ENCODE data around the gene NDUFAF5.
A peak's percentile ranks its signal among the peaks of the same experiment; 100 is the strongest.

The NDUFAF5 gene

DNA sequence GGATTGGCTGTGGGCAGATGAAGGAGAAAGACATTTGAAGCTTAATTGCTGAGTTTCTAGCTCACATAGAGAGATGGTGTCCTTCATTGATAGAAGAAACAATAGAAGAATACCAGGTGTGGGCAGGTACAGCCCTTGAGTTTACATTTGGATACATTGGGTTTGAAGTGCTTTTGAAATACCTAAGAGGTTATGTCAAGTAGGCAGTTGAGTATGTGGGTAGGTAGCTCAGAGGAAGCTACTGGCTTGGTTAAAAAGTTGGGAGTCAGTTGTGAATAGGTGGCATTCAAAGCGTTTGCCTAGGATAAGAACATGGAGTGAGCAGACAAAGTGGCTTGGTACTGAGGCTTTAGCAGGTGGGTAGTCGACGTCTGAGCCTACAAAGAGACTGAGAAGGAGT lies 25.0 kb downstream of the NDUFAF5 start:
- Histone ChIP-seq H3K9ac (ENCODE audit: insufficient read length, low read depth) (no peak overlapping the region), H3K4me1 (ENCODE audit: insufficient read depth, insufficient read length) (no peaks in the 10 kb centered on the region), H3K27me3 (ENCODE audit: insufficient read depth, insufficient read length) (no peaks in the 10 kb centered on the region), H3K36me3 (ENCODE audit: insufficient read depth, insufficient read length, low read length) (peaks cover 74% of the 10 kb centered on the region), H3K4me3 (ENCODE audit: insufficient read length, low read depth) (no peak overlapping the region), H3K9me3 (ENCODE audit: insufficient read depth, low read length) (no peaks in the 10 kb centered on the region)
- no peak for DNase-seq (ENCODE audit: low read depth, low spot score)
- TF ChIP-seq SUZ12 (IDR thresholded peaks at IDR 0.05; ENCODE audit: extremely low read depth, insufficient read depth, insufficient read length) (no peak), ZNF274 (IDR thresholded peaks at IDR 0.05; ENCODE audit: low read depth, low read length) (no peak), YY1 (IDR thresholded peaks at IDR 0.05; ENCODE audit: insufficient read depth, insufficient read length) (no peak)

DNA sequence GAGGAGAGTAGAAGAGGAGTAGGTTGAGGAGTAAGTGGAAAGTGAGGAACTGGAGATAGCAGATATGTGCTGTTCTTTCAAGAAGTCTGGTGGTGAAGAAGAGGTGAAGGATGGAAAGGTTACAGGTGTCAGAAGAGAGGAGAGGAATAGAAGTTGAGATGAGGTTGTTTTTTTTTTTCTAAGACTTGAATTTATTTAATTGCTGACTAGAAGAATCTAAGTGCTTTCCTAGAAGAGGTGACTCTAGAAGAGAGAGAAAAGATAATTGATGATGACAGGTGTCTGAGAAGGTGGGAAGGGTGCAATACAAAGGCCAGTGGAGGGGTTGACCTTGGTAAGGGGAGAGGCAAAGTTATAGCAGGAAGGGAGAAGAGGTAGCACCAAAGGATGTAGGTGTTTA lies 25.6 kb downstream of the NDUFAF5 start:
- peaks cover 73% of the 10 kb centered on the region for H3K36me3 ChIP-seq (ENCODE audit: insufficient read depth, insufficient read length, low read length)
- no peak overlapping the region for H3K4me3 ChIP-seq (ENCODE audit: insufficient read length, low read depth)
- no peaks in the 10 kb centered on the region for H3K9me3 ChIP-seq (ENCODE audit: insufficient read depth, low read length)
- H3K4me1 ChIP-seq (ENCODE audit: insufficient read depth, insufficient read length), result no peaks in the 10 kb centered on the region
- no peak for TF ChIP-seq SUZ12 (IDR thresholded peaks at IDR 0.05; ENCODE audit: extremely low read depth, insufficient read depth, insufficient read length)
- no peak overlapping the region for H3K9ac ChIP-seq (ENCODE audit: insufficient read length, low read depth)
- no peak for DNase-seq (ENCODE audit: low read depth, low spot score)
- H3K27me3 ChIP-seq (ENCODE audit: insufficient read depth, insufficient read length), result no peaks in the 10 kb centered on the region

DNA sequence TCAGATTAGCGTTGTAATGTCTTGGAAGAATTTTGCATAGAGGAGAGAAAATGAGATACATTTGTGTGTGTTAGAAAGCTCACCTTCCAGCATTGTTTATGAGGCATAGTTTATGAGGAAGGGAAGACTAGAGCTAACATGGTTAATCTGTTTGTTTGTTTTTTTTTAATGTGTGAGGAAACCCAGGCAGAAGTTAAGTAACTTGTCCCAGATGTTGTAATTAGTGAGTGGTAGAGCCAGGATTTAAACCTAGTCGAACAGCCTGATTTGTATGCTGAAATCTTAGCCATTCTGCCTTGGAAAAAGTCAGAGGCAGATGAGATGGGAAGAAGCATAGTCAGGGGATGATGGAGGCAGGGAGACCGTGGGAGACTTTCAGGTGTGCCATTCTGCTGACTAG lies 29.1 kb downstream of the NDUFAF5 start:
- no peak for DNase-seq (ENCODE audit: low read depth, low spot score)
- Histone ChIP-seq H3K4me3 (ENCODE audit: insufficient read length, low read depth) (no peak overlapping the region), H3K27me3 (ENCODE audit: insufficient read depth, insufficient read length) (no peaks in the 10 kb centered on the region), H3K9me3 (ENCODE audit: insufficient read depth, low read length) (no peaks in the 10 kb centered on the region), H3K36me3 (ENCODE audit: insufficient read depth, insufficient read length, low read length) (peaks cover 85% of the 10 kb centered on the region), H3K4me1 (ENCODE audit: insufficient read depth, insufficient read length) (no peaks in the 10 kb centered on the region), H3K9ac (ENCODE audit: insufficient read length, low read depth) (no peak overlapping the region)
- TF ChIP-seq ZNF274 (IDR thresholded peaks at IDR 0.05; ENCODE audit: low read depth, low read length) (no peak), SUZ12 (IDR thresholded peaks at IDR 0.05; ENCODE audit: extremely low read depth, insufficient read depth, insufficient read length) (no peak), YY1 (IDR thresholded peaks at IDR 0.05; ENCODE audit: insufficient read depth, insufficient read length) (no peak)

DNA sequence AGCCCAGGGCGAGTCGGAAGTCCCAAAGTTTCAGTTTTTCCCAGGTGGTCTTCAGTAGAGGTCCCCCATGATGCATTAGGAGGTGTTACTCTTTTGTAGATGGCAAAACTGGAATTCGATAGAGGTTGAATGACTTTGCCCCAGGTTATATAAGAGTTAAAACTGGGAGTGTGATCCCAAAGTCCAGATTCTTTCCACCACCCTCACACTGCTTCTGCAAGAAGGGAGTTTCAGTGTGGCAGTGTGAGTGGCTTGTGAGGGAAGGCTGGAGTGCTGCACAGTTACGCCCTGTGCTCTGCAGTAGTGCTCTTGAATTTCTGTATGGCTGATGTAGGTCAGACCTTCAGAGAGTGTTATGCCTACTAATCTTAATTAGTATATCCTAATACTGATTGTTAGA lies 29.8 kb downstream of the NDUFAF5 start:
- Histone ChIP-seq H3K4me1 (ENCODE audit: insufficient read depth, insufficient read length) (no peaks in the 10 kb centered on the region), H3K9ac (ENCODE audit: insufficient read length, low read depth) (no peak overlapping the region), H3K4me3 (ENCODE audit: insufficient read length, low read depth) (no peak overlapping the region), H3K36me3 (ENCODE audit: insufficient read depth, insufficient read length, low read length) (peaks cover 77% of the 10 kb centered on the region), H3K9me3 (ENCODE audit: insufficient read depth, low read length) (no peaks in the 10 kb centered on the region), H3K27me3 (ENCODE audit: insufficient read depth, insufficient read length) (no peaks in the 10 kb centered on the region)
- no peak for TF ChIP-seq SUZ12 (IDR thresholded peaks at IDR 0.05; ENCODE audit: extremely low read depth, insufficient read depth, insufficient read length)
- no peak for TF ChIP-seq ZNF274 (IDR thresholded peaks at IDR 0.05; ENCODE audit: low read depth, low read length)
- TF ChIP-seq YY1 (IDR thresholded peaks at IDR 0.05; ENCODE audit: insufficient read depth, insufficient read length), result no peak
- DNase-seq (ENCODE audit: low read depth, low spot score), result no peak

DNA sequence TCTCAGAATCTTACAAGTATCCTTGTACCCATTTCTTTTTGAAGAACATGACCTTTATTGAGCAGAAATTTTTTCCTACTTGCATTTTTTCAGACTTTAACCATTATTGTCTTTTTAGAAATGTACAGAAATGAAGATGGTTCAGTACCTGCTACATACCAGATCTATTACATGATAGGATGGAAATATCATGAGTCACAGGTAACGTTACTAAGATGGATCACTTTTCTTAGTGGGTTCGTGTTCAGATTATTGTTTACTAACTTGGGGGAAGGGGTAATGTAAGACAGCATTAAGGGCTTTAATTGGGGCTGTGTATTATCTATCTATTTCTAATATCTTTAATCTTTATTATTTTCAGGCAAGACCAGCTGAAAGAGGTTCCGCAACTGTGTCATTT lies 31.9 kb downstream of the NDUFAF5 start:
- Histone ChIP-seq H3K27me3 (ENCODE audit: insufficient read depth, insufficient read length) (no peaks in the 10 kb centered on the region), H3K4me3 (ENCODE audit: insufficient read length, low read depth) (no peak overlapping the region), H3K36me3 (ENCODE audit: insufficient read depth, insufficient read length, low read length) (peaks cover 63% of the 10 kb centered on the region), H3K9ac (ENCODE audit: insufficient read length, low read depth) (no peak overlapping the region), H3K9me3 (ENCODE audit: insufficient read depth, low read length) (no peaks in the 10 kb centered on the region), H3K4me1 (ENCODE audit: insufficient read depth, insufficient read length) (no peaks in the 10 kb centered on the region)
- TF ChIP-seq SUZ12 (IDR thresholded peaks at IDR 0.05; ENCODE audit: extremely low read depth, insufficient read depth, insufficient read length) (no peak), ZNF274 (IDR thresholded peaks at IDR 0.05; ENCODE audit: low read depth, low read length) (no peak), YY1 (IDR thresholded peaks at IDR 0.05; ENCODE audit: insufficient read depth, insufficient read length) (no peak)
- DNase-seq (ENCODE audit: low read depth, low spot score), result no peak

DNA sequence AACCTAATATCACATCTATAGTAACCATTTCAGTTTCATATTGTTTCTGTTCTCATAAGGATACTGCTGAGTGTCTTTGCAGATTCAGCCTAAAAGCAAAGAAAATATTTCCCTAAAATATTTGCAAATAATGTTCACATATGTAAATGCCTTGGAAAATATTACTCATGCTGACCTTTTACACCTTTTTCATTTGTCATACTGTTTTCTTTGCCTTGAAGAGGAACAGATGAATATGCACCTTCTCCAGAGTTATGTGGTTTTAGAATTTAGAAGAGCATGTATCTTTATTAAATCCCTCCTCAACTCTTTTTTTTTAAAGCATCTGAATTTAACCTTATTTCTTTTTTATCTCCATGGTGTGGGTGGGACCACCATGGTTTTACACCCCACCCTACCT lies 32.5 kb downstream of the NDUFAF5 start:
- DNase-seq (ENCODE audit: low read depth, low spot score), result no peak
- no peaks in the 10 kb centered on the region for H3K27me3 ChIP-seq (ENCODE audit: insufficient read depth, insufficient read length)
- no peak overlapping the region for H3K9ac ChIP-seq (ENCODE audit: insufficient read length, low read depth)
- H3K4me1 ChIP-seq (ENCODE audit: insufficient read depth, insufficient read length), result no peaks in the 10 kb centered on the region
- H3K4me3 ChIP-seq (ENCODE audit: insufficient read length, low read depth), result no peak overlapping the region
- H3K36me3 ChIP-seq (ENCODE audit: insufficient read depth, insufficient read length, low read length), result peaks cover 58% of the 10 kb centered on the region
- TF ChIP-seq YY1 (IDR thresholded peaks at IDR 0.05; ENCODE audit: insufficient read depth, insufficient read length), result no peak
- no peak for TF ChIP-seq ZNF274 (IDR thresholded peaks at IDR 0.05; ENCODE audit: low read depth, low read length)
- TF ChIP-seq SUZ12 (IDR thresholded peaks at IDR 0.05; ENCODE audit: extremely low read depth, insufficient read depth, insufficient read length), result no peak
- no peaks in the 10 kb centered on the region for H3K9me3 ChIP-seq (ENCODE audit: insufficient read depth, low read length)

DNA sequence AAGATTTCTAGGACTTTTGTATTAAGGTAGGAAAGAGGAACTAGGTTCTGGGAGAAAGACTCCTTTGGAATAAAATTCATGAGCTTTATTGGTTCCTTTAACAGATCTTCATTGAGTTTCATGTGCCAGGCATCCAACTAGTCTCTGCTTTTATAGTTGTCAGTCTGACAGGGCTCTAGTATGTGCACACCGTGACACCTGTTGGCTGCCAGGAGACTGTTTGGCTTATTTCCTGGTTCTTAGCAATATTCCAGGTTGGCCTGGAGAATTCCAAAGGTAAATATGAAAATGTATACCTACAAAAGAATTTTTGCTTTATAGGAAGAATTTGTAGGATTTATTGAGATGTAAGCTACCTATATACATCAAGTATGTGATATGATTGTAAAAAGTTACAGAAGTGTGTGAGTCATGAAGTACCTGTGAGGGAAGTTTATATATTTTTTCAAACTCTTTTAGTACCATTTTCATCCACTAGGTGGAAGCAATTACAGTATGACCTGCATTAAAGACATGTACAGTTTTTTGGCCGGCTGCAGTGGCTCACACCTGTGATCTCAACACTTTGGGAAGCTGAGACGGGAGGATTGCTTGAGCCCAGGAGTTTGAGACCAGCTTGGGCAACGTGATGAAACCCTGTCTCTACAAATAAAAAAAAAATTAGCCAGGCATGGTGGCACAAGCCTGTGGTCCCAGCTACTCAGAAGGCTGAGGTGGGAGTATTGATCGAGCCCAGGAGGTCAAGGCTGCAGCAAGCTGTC lies 35.2 kb downstream of the NDUFAF5 start:
- TF ChIP-seq SUZ12 (IDR thresholded peaks at IDR 0.05; ENCODE audit: extremely low read depth, insufficient read depth, insufficient read length), result no peak
- no peak for TF ChIP-seq YY1 (IDR thresholded peaks at IDR 0.05; ENCODE audit: insufficient read depth, insufficient read length)
- no peak for TF ChIP-seq ZNF274 (IDR thresholded peaks at IDR 0.05; ENCODE audit: low read depth, low read length)
- Histone ChIP-seq H3K4me3 (ENCODE audit: insufficient read length, low read depth) (no peak overlapping the region), H3K9ac (ENCODE audit: insufficient read length, low read depth) (no peak overlapping the region), H3K9me3 (ENCODE audit: insufficient read depth, low read length) (no peaks in the 10 kb centered on the region), H3K4me1 (ENCODE audit: insufficient read depth, insufficient read length) (no peaks in the 10 kb centered on the region), H3K36me3 (ENCODE audit: insufficient read depth, insufficient read length, low read length) (peaks cover 32% of the 10 kb centered on the region), H3K27me3 (ENCODE audit: insufficient read depth, insufficient read length) (no peaks in the 10 kb centered on the region)
- peak; percentile 9 for DNase-seq (ENCODE audit: low read depth, low spot score)
